Fibroblast of pulmonary artery (primary cell): ENCODE measurements around the gene TECPR1.

Source experiments
- DNase-seq: peaks from one replicate; pipeline ENCODE4 v3.0.0-alpha.2; 2010; ENCODE audit warnings: low read depth
- H3K4me3 ChIP-seq: replicated peaks from 2 replicates; pipeline ENCODE4 v1.5.1; 2011; ENCODE audit warnings: low read depth, mild to moderate bottlenecking, control low read depth, low read length, moderate library complexity
- CTCF ChIP-seq: IDR thresholded peaks from 2 replicates; pipeline ENCODE4 v1.5.1; 2011; ENCODE audit warnings: mild to moderate bottlenecking, control low read depth, low read length, inconsistent platforms; ENCODE audit errors: missing control alignments

Gene TECPR1

GRCh38 chr7:98283887-98284222, 31.8 kb upstream of the TECPR1 start:
- H3K4me3 ChIP-seq: peak overlapping the region; percentile 95
- DNase-seq: no peak
- TF ChIP-seq CTCF: no peak

GRCh38 chr7:98283127-98283886, 31.3 kb upstream of the TECPR1 start:
- peak overlapping the region; percentile 95 for H3K4me3 ChIP-seq
- peak; percentile 63 for DNase-seq
- TF ChIP-seq CTCF: no peak

DNA sequence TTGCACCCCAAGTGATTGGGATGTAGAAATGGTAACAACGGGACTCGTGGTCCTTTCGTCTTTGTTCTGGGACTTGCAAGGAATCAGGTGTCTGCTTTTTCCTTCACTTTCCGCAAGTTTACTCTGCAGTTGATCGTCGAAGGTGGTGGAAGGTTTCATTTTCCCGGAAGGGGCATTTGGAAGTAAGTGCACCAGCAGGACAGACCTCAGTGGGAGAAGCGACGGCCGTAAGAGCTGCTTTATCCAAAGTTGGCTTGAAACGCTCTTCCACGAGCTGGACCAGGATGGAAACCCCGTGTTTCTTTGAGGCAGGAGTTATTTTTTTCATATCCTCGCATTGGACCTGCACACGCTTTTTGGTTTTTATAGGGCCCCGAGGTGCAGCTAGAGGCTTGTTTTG, 30.7 kb upstream of the TECPR1 start:
- peak overlapping the region; percentile 95 for H3K4me3 ChIP-seq
- no peak for DNase-seq
- no peak for TF ChIP-seq CTCF

- no peak for DNase-seq
- no peak for TF ChIP-seq CTCF
Measured at GRCh38 chr7:98281757-98282606, 29.9 kb upstream of the TECPR1 start.

GRCh38 chr7:98280791-98281756, 29.0 kb upstream of the TECPR1 start, which contains the start of gene BRI3:
TSS of gene BRI3 (plus strand) at chr7:98281686. CDS start at chr7:98281796, 110 bp downstream.
- TF ChIP-seq CTCF: no peak
- H3K4me3 ChIP-seq: peak within 1 kb of the TSS; percentile 95
- peak; percentile 85 for DNase-seq

More at GRCh38 chr7:98281757-98282606, 29.9 kb upstream of the TECPR1 start:
- peak overlapping the region; percentile 95 for H3K4me3 ChIP-seq

DNA sequence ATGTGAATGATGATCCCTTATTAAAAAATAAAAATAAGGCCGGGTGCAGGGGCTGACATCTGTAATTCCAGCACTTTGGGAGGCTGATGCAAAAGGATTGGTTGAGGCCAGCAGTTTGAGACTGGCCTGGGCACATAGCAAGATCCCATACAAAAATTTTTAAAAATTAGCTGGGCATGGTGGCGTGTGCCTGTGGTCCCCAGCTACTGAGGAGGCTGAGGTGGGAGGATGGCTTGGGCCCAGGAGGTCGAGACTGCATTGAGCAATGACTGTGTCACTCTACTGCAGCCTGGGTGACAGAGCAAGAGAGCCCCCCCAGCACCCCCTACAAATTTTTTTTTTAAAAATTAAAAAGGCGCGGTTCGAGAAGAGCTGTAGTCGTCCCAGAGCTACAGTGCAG, 28.3 kb upstream of the TECPR1 start:
- H3K4me3 ChIP-seq: no peak overlapping the region
- no peak for DNase-seq
- no peak for TF ChIP-seq CTCF
